K562 (cell line): ENCODE measurements around the gene DNAJC6. TPM values are rescaled to one million over a fixed set of nuclear protein-coding genes. Genes with fewer than 3 reads are reported as not detected.

Experiments
- ATAC-seq: fragments of 200-7000 bp; cut with Tn5 transposase; 3 replicates; pipeline ENCODE4 v1.9.1; 2020; ENCODE audit warnings: moderate library complexity
- BruUV-seq: library from RNA; stranded (reverse); fragments of 400-500 nt; replicated peaks from 2 replicates; lab custom pipeline; 2021; lab: Mats Ljungman, UMichigan
- CTCF ChIA-PET: fragments of 300-600 bp; formaldehyde crosslinking; extraction: SDS; loops from one replicate; lab custom pipeline; 2021; ENCODE audit warnings: low intra/inter-chr PET ratio; lab: Yijun Ruan, JAX
- POLR2A ChIA-PET: fragments of 300-600, 350-650 bp; sonication (Branson Sonifier 250); formaldehyde crosslinking; extraction: SDS; loops from one replicate; lab custom pipeline; 2021; ENCODE audit warnings: antibody characterized with exemption, inconsistent platforms; lab: Yijun Ruan, JAX
- DNase-seq, 4 experiments: peaks; one replicate each; pipeline versions ENCODE4 v3.0.0 to v3.0.0-alpha.2; 2011 to 2018; ENCODE audit warnings: low spot score in 3 of 4, mixed read lengths in 3 of 4; ENCODE audit errors: extremely low read depth in 1 of 4
- FAIRE-seq: peaks from 2 replicates; lab custom pipeline; 2011; peaks lifted over from hg19 to GRCh38; lab: Jason Lieb, UNC
- H2AFZ ChIP-seq: 2 replicates; pipeline ENCODE4 v1.6.0; 2011; ENCODE audit warnings: low read depth, low read length, control low read depth, inconsistent platforms
- H3K27ac ChIP-seq: fragments of 200-600 bp; 3 replicates; pipeline ENCODE4 v1.8.0; 2011; ENCODE audit warnings: low read depth, mild to moderate bottlenecking, control low read depth, inconsistent platforms, low read length, moderate library complexity, mixed read lengths; ENCODE audit errors: extremely low read depth
- H3K27me3 ChIP-seq, 2 experiments: fragments of 300-600 bp in 1 of 2; 2 replicates in 1 of 2; 3 replicates in 1 of 2; pipeline versions ENCODE4 v1.6.0 to v1.8.0; 2011; ENCODE audit warnings: inconsistent platforms in 2 of 2, low read length in 2 of 2, mild to moderate bottlenecking in 1 of 2, mixed read lengths in 1 of 2, moderate library complexity in 1 of 2; ENCODE audit not compliant: control insufficient read depth in 2 of 2, insufficient read depth in 2 of 2
- H3K36me3 ChIP-seq: fragments of 300-600 bp; 3 replicates; pipeline ENCODE4 v1.8.0; 2011; ENCODE audit warnings: mild to moderate bottlenecking, low read length, inconsistent platforms; ENCODE audit not compliant: control insufficient read depth, insufficient read depth
- H3K4me1 ChIP-seq, 2 experiments: fragments of 200-600 bp in 1 of 2; replicated peaks in 1 of 2; 2 replicates in 1 of 2; 3 replicates in 1 of 2; pipeline versions ENCODE4 v1.5.1 to v1.8.0; 2011; ENCODE audit warnings: inconsistent platforms in 2 of 2, low read length in 2 of 2, mild to moderate bottlenecking in 1 of 2, mixed read lengths in 1 of 2, moderate library complexity in 1 of 2; ENCODE audit not compliant: control insufficient read depth in 2 of 2, insufficient read depth in 2 of 2
- H3K4me2 ChIP-seq: 2 replicates; pipeline ENCODE4 v1.6.1; 2011; ENCODE audit warnings: low read length, control low read depth, inconsistent platforms, mixed read lengths; ENCODE audit not compliant: insufficient read depth
- H3K4me3 ChIP-seq: fragments of 200-600 bp; sonication (generic), shearing (Covaris generic); 2 replicates; pipeline ENCODE4 v1.5.1; 2016; ENCODE audit warnings: control low read depth, inconsistent platforms
- H3K79me2 ChIP-seq: fragments of 200-600 bp; 3 replicates; pipeline ENCODE4 v1.8.0; 2011; ENCODE audit warnings: low read length, inconsistent platforms; ENCODE audit not compliant: control insufficient read depth, insufficient read depth
- H3K9ac ChIP-seq, 2 experiments: 2 replicates each; pipeline versions ENCODE4 v1.6.0 to v1.6.1; 2011; ENCODE audit warnings: low read depth in 2 of 2, low read length in 2 of 2, control low read depth in 1 of 2, inconsistent platforms in 1 of 2, mild to moderate bottlenecking in 1 of 2, mixed read lengths in 1 of 2; ENCODE audit not compliant: insufficient read depth in 1 of 2
- H3K9me1 ChIP-seq: one replicate; pipeline ENCODE4 v1.6.0; 2011; ENCODE audit warnings: inconsistent platforms, mild to moderate bottlenecking, low read length, moderate library complexity; ENCODE audit not compliant: control insufficient read depth, insufficient read depth
- H3K9me3 ChIP-seq: replicated peaks from 2 replicates; pipeline ENCODE4 v1.5.1; 2011; ENCODE audit warnings: low read depth, low read length, inconsistent platforms; ENCODE audit not compliant: control insufficient read depth, insufficient read depth
- H4K20me1 ChIP-seq: replicated peaks from 2 replicates; pipeline ENCODE4 v1.6.1; 2011; ENCODE audit warnings: low read length, inconsistent platforms, mixed read lengths; ENCODE audit not compliant: control insufficient read depth, insufficient read depth
- BDP1 ChIP-seq: IDR thresholded peaks from 3 replicates; pipeline ENCODE4 v1.6.1; 2011; ENCODE audit not compliant: insufficient read length, insufficient read depth
- ESRRB ChIP-seq: fragments of 250-450 bp; sonication (Bioruptor Pico); IDR thresholded peaks from 2 replicates; pipeline ENCODE4 v1.5.0; 2020; ENCODE audit warnings: mild to moderate bottlenecking, moderate library complexity, borderline replicate concordance
- NBN ChIP-seq: fragments of 450-650 bp; IDR thresholded peaks from 2 replicates; pipeline ENCODE4 v1.6.1; 2016; ENCODE audit warnings: low read depth, mild to moderate bottlenecking
- POU5F1 ChIP-seq: fragments of 150-350 bp; IDR thresholded peaks from 2 replicates; pipeline ENCODE4 v1.6.1; 2014; ENCODE audit warnings: borderline replicate concordance, low read length, low read depth, mild to moderate bottlenecking; ENCODE audit not compliant: partially characterized antibody
- RBFOX2 ChIP-seq: fragments of 200-400 bp; formaldehyde crosslinking; IDR thresholded peaks from 2 replicates; pipeline ENCODE4 v1.6.1; 2017; ENCODE audit warnings: low read depth, mild to moderate bottlenecking, low read length, moderate library complexity
- TFAM ChIP-seq: fragments of 250-450 bp; sonication (Bioruptor Pico); conservative IDR thresholded peaks from 2 replicates; pipeline ENCODE4 v1.5.0; 2021; ENCODE audit warnings: mild to moderate bottlenecking, moderate library complexity
- ZNF184 ChIP-seq: sonication (generic); formaldehyde crosslinking; IDR thresholded peaks from 2 replicates; pipeline ENCODE4 v1.5.0; 2020; ENCODE audit warnings: missing genetic modification reagents
- ZNF408 ChIP-seq: fragments of 250-450 bp; sonication (Bioruptor Pico); IDR thresholded peaks from 2 replicates; pipeline ENCODE4 v1.4.0; 2020; ENCODE audit warnings: low read depth, mild to moderate bottlenecking, moderate library complexity
- ZNF707 ChIP-seq: fragments of 250-450 bp; sonication (Bioruptor Pico); conservative IDR thresholded peaks from 2 replicates; pipeline ENCODE4 v1.8.0; 2022; ENCODE audit warnings: inconsistent platforms, mild to moderate bottlenecking, moderate library complexity
- WGBS: fragments of 100-300 bp; shearing (Covaris generic); methylation state at CpG from one replicate; pipeline ENCODE4 v1.1.6; 2016; ENCODE audit warnings: low coverage, mixed read lengths; ENCODE audit not compliant: insufficient coverage; ENCODE audit errors: missing lambda C conversion rate; 5-methylcytosine and 5-hydroxymethylcytosine counted together
- in situ Hi-C: fragments of 300-500 bp; cut with MboI; formaldehyde crosslinking; loops from 4 replicates; pipeline ENCODE4 v1.15.0; 2018; ENCODE audit warnings: inconsistent platforms, mixed read lengths
- intact Hi-C: fragments of 100-400 bp; cut with micrococcal nuclease; formaldehyde crosslinking; loops from 2 replicates; pipeline ENCODE4 v1.14.2; 2022
- polyA plus RNA-seq, 8 experiments: library from polyadenylated mRNA; depleted of rRNA in 4 of 8; stranded (reverse) in 5 of 8; unstranded in 3 of 8; fragments of >200 nt; fragmentation: Nextera tagmentation in 2 of 8; fragmentation: Illumina TruSeq in 1 of 8; extraction: Ambion mirVana in 2 of 8; extraction: Trizol in 1 of 8; gene quantifications; 2 replicates each; pipeline versions ENCODE4 v1.2.1 to v1.2.3, GENCODE V29; 2011 to 2014; ENCODE audit warnings: inconsistent platforms in 1 of 8, missing spikeins in 1 of 8
- total RNA-seq, 7 experiments: library from RNA; depleted of rRNA in 6 of 7; stranded (reverse); fragments of >200 nt in 6 of 7; fragmentation: Illumina TruSeq in 2 of 7; extraction: Trizol in 2 of 7; gene quantifications; 2 replicates each; pipeline versions ENCODE4 v1.2.1 to v1.2.3, GENCODE V29; 2011 to 2021; ENCODE audit warnings: low replicate concordance in 1 of 7

DNAJC6 gene
- total and polyA plus RNA-seq, 9 of the 15 experiments (the other 6 are each of a cell fraction or from before 2014, with no cell fraction given) = 6.7 to 78.7 (median 28.0) TPM

DNA sequence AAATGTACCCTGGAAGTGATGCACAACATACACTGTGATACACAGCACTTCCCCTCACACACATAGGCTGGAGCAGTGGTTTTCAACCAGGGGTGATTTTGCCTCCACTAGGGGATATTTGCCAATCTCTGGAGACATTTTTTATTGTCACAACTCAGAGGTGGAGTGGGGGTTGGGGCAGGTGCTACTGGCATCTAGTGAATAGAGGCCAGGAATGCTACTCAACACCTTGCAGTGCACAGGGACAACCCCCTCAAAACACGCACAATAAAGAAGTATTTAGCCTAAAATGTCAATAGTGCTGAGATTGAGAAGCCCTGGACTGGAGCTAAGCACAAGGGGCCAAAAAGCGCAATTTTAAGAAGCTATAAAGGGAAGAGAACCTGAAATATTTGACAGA is 54.1 kb downstream of the DNAJC6 start:
- Histone ChIP-seq H3K9me1 (no peaks in the 10 kb centered on the region), H3K27me3 (no peaks in the 10 kb centered on the region), H3K9me3 (no peaks in the 10 kb centered on the region), H3K4me1 (no peaks in the 10 kb centered on the region), H3K4me2 (no peak overlapping the region), H3K27ac (no peak overlapping the region), H3K9ac (no peak overlapping the region), H4K20me1 (0 out of 2 replicates have a peak, but pooled peaks cover 4% of the 10 kb centered on the region), H3K79me2 (peaks cover 50% of the 10 kb centered on the region), H3K36me3 (peaks cover 41% of the 10 kb centered on the region), H3K4me3 (no peak overlapping the region), H2AFZ (no peak overlapping the region)
- DNase-seq (no peak), FAIRE-seq (no peak), ATAC-seq (no peak; the same call in 2 of the 3 replicates)
- in situ Hi-C loops = no loop called here
- 86% methylated on average over 2 of the region's 2 CpGs for WGBS
- POLR2A ChIA-PET = interaction anchor here (0.6 to 1.3 kb wide), 3 partner anchors 8 to 550 kb away, joined by 3 to 4 read pairs (median 3); partner anchors contain the start of gene DNAJC6
- CTCF ChIA-PET = no interaction called here
- intact Hi-C loops = loop anchor here (5.0 kb wide), 1 partner anchor 51 kb away; no protein-coding TSS in a partner anchor
- no peak for TF ChIP-seq ESRRB (CRISPR knock-in tag)
- TF ChIP-seq ZNF408 (CRISPR knock-in tag) = no peak
- TF ChIP-seq POU5F1 = no peak
- no peak for TF ChIP-seq ZNF707
- no peak for TF ChIP-seq NBN
- no peak for TF ChIP-seq RBFOX2
- TF ChIP-seq TFAM (CRISPR knock-in tag) = no peak
- TF ChIP-seq BDP1 = no peak
- no peak for TF ChIP-seq ZNF184 (CRISPR knock-in tag)
- BruUV-seq = no TSS peak
